K562 (cell line): Measurements from ENCODE around the gene ZMYND15. TPM values are rescaled to one million over a fixed set of nuclear protein-coding genes. Genes with fewer than 3 reads are reported as not detected.

Source experiments
- AFF4 ChIP-seq: sonication (generic); formaldehyde crosslinking; IDR thresholded peaks from 2 replicates; pipeline ENCODE4 v1.8.0; 2023; ENCODE audit warnings: mild to moderate bottlenecking, missing genetic modification reagents
- CC2D1A ChIP-seq: fragments of 450-650 bp; IDR thresholded peaks from 2 replicates; pipeline ENCODE4 v1.6.1; 2017; ENCODE audit warnings: mild to moderate bottlenecking
- CHD2 ChIP-seq: IDR thresholded peaks from 2 replicates; pipeline ENCODE4 v1.6.1; 2011; ENCODE audit warnings: low read depth, low read length
- EP400 ChIP-seq: fragments of 450-650 bp; IDR thresholded peaks from 2 replicates; pipeline ENCODE4 v1.6.1; 2017; ENCODE audit warnings: antibody characterized with exemption, mild to moderate bottlenecking, moderate library complexity
- HDAC2 ChIP-seq: fragments of 450-650 bp; IDR thresholded peaks from 2 replicates; pipeline ENCODE4 v1.6.1; 2016; ENCODE audit warnings: mild to moderate bottlenecking
- IRF2 ChIP-seq: sonication (generic); formaldehyde crosslinking; IDR thresholded peaks from 2 replicates; pipeline ENCODE4 v1.8.1; 2022; ENCODE audit warnings: mild to moderate bottlenecking, missing genetic modification reagents
- KDM1A ChIP-seq, 2 experiments: fragments of 450-650 bp; IDR thresholded peaks; 2 replicates each; pipeline ENCODE4 v1.6.1; 2016; ENCODE audit warnings: mild to moderate bottlenecking in 2 of 2
- LEF1 ChIP-seq: fragments of 450-650 bp; IDR thresholded peaks from 2 replicates; pipeline ENCODE4 v1.6.1; 2016; ENCODE audit warnings: mild to moderate bottlenecking
- MAX ChIP-seq: sonication (generic); formaldehyde crosslinking; IDR thresholded peaks from 2 replicates; pipeline ENCODE4 v1.9.0; 2022; ENCODE audit warnings: mild to moderate bottlenecking, missing genetic modification reagents
- NFIC ChIP-seq: fragments of 450-650 bp; IDR thresholded peaks from 2 replicates; pipeline ENCODE4 v1.6.1; 2017; ENCODE audit warnings: mild to moderate bottlenecking, inconsistent platforms
- RBM15 ChIP-seq: fragments of 200-400 bp; formaldehyde crosslinking; IDR thresholded peaks from 2 replicates; pipeline ENCODE4 v1.6.1; 2018; ENCODE audit warnings: mild to moderate bottlenecking, low read length, moderate library complexity; ENCODE audit not compliant: insufficient read depth
- RCOR1 ChIP-seq, 2 experiments: IDR thresholded peaks; 2 replicates each; pipeline ENCODE4 v1.6.1; 2012; ENCODE audit warnings: low read depth in 2 of 2, low read length in 2 of 2, borderline replicate concordance in 1 of 2, improper control_type of control experiment in 1 of 2
- SRSF7 ChIP-seq: fragments of 200-400 bp; formaldehyde crosslinking; optimal IDR thresholded peaks from 2 replicates; pipeline ENCODE3; 2017; ENCODE audit warnings: mild to moderate bottlenecking, low read depth, low read length
- ZBTB12 ChIP-seq: fragments of 250-450 bp; sonication (Bioruptor Pico); IDR thresholded peaks from 2 replicates; pipeline ENCODE4 v1.4.0; 2020
- ZC3H11A ChIP-seq: IDR thresholded peaks from 2 replicates; pipeline ENCODE4 v1.6.1; 2012; ENCODE audit warnings: low read depth, low read length, improper control_type of control experiment
- polyA plus RNA-seq, 8 experiments: library from polyadenylated mRNA; depleted of rRNA in 4 of 8; stranded (reverse) in 5 of 8; unstranded in 3 of 8; fragments of >200 nt; fragmentation: Nextera tagmentation in 2 of 8; fragmentation: Illumina TruSeq in 1 of 8; extraction: Ambion mirVana in 2 of 8; extraction: Trizol in 1 of 8; gene quantifications; 2 replicates each; pipeline versions ENCODE4 v1.2.1 to v1.2.3, GENCODE V29; 2011 to 2014; ENCODE audit warnings: inconsistent platforms in 1 of 8, missing spikeins in 1 of 8
- total RNA-seq, 7 experiments: library from RNA; depleted of rRNA in 6 of 7; stranded (reverse); fragments of >200 nt in 6 of 7; fragmentation: Illumina TruSeq in 2 of 7; extraction: Trizol in 2 of 7; gene quantifications; 2 replicates each; pipeline versions ENCODE4 v1.2.1 to v1.2.3, GENCODE V29; 2011 to 2021; ENCODE audit warnings: low replicate concordance in 1 of 7
- TF ChIP-seq, protein P1 (sequence below): sonication (generic); formaldehyde crosslinking; IDR thresholded peaks from 2 replicates; pipeline ENCODE4 v1.8.0; 2023; ENCODE audit warnings: missing genetic modification reagents, mild to moderate bottlenecking, borderline replicate concordance
- TF ChIP-seq, protein P2 (sequence below): sonication (generic); formaldehyde crosslinking; IDR thresholded peaks from 2 replicates; pipeline ENCODE4 v1.8.1; 2023; ENCODE audit warnings: mild to moderate bottlenecking, missing genetic modification reagents

Gene ZMYND15
- total and polyA plus RNA-seq, 9 of the 15 experiments (the other 6 are each of a cell fraction or from before 2014, with no cell fraction given) = 0.09 TPM; not detected in 8

- no peak for TF ChIP-seq ZBTB12 (CRISPR knock-in tag)
- no peak for TF ChIP-seq CHD2
- TF ChIP-seq EP400 = no peak
- no peak for TF ChIP-seq LEF1
- no peak for TF ChIP-seq CC2D1A
- TF ChIP-seq, protein P1, sequence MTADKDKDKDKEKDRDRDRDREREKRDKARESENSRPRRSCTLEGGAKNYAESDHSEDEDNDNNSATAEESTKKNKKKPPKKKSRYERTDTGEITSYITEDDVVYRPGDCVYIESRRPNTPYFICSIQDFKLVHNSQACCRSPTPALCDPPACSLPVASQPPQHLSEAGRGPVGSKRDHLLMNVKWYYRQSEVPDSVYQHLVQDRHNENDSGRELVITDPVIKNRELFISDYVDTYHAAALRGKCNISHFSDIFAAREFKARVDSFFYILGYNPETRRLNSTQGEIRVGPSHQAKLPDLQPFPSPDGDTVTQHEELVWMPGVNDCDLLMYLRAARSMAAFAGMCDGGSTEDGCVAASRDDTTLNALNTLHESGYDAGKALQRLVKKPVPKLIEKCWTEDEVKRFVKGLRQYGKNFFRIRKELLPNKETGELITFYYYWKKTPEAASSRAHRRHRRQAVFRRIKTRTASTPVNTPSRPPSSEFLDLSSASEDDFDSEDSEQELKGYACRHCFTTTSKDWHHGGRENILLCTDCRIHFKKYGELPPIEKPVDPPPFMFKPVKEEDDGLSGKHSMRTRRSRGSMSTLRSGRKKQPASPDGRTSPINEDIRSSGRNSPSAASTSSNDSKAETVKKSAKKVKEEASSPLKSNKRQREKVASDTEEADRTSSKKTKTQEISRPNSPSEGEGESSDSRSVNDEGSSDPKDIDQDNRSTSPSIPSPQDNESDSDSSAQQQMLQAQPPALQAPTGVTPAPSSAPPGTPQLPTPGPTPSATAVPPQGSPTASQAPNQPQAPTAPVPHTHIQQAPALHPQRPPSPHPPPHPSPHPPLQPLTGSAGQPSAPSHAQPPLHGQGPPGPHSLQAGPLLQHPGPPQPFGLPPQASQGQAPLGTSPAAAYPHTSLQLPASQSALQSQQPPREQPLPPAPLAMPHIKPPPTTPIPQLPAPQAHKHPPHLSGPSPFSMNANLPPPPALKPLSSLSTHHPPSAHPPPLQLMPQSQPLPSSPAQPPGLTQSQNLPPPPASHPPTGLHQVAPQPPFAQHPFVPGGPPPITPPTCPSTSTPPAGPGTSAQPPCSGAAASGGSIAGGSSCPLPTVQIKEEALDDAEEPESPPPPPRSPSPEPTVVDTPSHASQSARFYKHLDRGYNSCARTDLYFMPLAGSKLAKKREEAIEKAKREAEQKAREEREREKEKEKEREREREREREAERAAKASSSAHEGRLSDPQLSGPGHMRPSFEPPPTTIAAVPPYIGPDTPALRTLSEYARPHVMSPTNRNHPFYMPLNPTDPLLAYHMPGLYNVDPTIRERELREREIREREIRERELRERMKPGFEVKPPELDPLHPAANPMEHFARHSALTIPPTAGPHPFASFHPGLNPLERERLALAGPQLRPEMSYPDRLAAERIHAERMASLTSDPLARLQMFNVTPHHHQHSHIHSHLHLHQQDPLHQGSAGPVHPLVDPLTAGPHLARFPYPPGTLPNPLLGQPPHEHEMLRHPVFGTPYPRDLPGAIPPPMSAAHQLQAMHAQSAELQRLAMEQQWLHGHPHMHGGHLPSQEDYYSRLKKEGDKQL (CRISPR knock-in tag) = no peak
- TF ChIP-seq RCOR1 (IDR thresholded peaks at IDR 0.05; ENCODE audit: borderline replicate concordance in 1 of 2, low read depth in 2 of 2, low read length in 2 of 2) = 0 out of 4 replicates have a peak, but pooled peaks of 1 of the 2 experiments have one; percentile 23
- TF ChIP-seq IRF2 (CRISPR knock-in tag) = no peak
- no peak for TF ChIP-seq NFIC
- TF ChIP-seq MAX = no peak
- TF ChIP-seq HDAC2 = no peak
- TF ChIP-seq SRSF7 = no peak
- peak in 1 of 2 experiments; percentile 67; a peak in 2 of 4 replicates for TF ChIP-seq KDM1A (IDR thresholded peaks at IDR 0.05)
- TF ChIP-seq, protein P2, sequence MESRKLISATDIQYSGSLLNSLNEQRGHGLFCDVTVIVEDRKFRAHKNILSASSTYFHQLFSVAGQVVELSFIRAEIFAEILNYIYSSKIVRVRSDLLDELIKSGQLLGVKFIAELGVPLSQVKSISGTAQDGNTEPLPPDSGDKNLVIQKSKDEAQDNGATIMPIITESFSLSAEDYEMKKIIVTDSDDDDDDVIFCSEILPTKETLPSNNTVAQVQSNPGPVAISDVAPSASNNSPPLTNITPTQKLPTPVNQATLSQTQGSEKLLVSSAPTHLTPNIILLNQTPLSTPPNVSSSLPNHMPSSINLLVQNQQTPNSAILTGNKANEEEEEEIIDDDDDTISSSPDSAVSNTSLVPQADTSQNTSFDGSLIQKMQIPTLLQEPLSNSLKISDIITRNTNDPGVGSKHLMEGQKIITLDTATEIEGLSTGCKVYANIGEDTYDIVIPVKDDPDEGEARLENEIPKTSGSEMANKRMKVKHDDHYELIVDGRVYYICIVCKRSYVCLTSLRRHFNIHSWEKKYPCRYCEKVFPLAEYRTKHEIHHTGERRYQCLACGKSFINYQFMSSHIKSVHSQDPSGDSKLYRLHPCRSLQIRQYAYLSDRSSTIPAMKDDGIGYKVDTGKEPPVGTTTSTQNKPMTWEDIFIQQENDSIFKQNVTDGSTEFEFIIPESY (CRISPR knock-in tag) = no peak
- no peak for TF ChIP-seq ZC3H11A
- no peak for TF ChIP-seq AFF4 (CRISPR knock-in tag)
- no peak for TF ChIP-seq RBM15
These were observed 12.3 kb downstream of the ZMYND15 start (continued) for GRCh38 chr17:4751932-4752331.
